Vagina (tissue), 2 donors: Measurements from ENCODE around the gene RIOX2.

Experiments
- POLR2AphosphoS5 ChIP-seq, 2 donors: sonication (generic); formaldehyde crosslinking; IDR thresholded peaks; one replicate each; pipeline ENCODE4 v1.9.0; 2017; ENCODE audit warnings: antibody characterized with exemption in 2 of 2, mild to moderate bottlenecking in 2 of 2, low read depth in 1 of 2; ENCODE audit not compliant: insufficient read depth in 1 of 2
- TF ChIP-seq, protein P1 (sequence below), 3 experiments: fragments of 450-650 bp in 2 of 3; fragments of 200-600 bp in 1 of 3; sonication (generic) in 1 of 3; IDR thresholded peaks; one replicate each; pipeline ENCODE4 v1.5.1; 2017 to 2019; ENCODE audit warnings: antibody characterized with exemption in 3 of 3, mild to moderate bottlenecking in 2 of 3, moderate library complexity in 2 of 3

DNA sequence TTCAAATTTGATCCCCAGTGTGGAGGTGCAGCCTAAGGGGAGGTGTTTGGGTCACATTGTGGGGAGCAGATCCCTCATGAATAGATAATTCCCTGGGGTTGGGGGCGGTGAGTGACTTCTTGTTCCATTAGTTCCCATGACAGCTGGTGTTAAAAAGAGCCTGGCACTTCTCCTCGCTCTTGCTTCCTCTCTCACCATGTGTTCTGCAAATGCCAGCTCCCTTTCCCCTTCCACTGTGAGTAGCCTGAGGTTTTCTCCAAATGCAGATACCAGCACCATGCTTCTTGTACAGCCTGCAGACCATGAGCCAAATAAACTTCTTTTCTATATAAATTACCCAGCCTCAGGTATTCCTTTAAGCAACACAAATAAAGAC is 23.1 kb downstream of the RIOX2 start:
- TF ChIP-seq POLR2AphosphoS5 (IDR thresholded peaks at IDR 0.05; ENCODE audit: insufficient read depth in 1 of 2, low read depth in 1 of 2): no peak
- TF ChIP-seq, protein P1, sequence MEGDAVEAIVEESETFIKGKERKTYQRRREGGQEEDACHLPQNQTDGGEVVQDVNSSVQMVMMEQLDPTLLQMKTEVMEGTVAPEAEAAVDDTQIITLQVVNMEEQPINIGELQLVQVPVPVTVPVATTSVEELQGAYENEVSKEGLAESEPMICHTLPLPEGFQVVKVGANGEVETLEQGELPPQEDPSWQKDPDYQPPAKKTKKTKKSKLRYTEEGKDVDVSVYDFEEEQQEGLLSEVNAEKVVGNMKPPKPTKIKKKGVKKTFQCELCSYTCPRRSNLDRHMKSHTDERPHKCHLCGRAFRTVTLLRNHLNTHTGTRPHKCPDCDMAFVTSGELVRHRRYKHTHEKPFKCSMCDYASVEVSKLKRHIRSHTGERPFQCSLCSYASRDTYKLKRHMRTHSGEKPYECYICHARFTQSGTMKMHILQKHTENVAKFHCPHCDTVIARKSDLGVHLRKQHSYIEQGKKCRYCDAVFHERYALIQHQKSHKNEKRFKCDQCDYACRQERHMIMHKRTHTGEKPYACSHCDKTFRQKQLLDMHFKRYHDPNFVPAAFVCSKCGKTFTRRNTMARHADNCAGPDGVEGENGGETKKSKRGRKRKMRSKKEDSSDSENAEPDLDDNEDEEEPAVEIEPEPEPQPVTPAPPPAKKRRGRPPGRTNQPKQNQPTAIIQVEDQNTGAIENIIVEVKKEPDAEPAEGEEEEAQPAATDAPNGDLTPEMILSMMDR (IDR thresholded peaks at IDR 0.05): no peak
